Measurements from ENCODE around the gene PTPRB.

PTPRB gene

GRCh38 chr12:70643939-70644338 is 6.7 kb upstream of the PTPRB start:
- DNase-seq (ENCODE audit: low spot score): no peak

- DNase-seq (ENCODE audit: low spot score): no peak
These were observed 4.5 kb upstream of the PTPRB start for GRCh38 chr12:70641691-70642090.

GRCh38 chr12:70640901-70641300 is 3.7 kb upstream of the PTPRB start:
- no peak for DNase-seq (ENCODE audit: low spot score)

GRCh38 chr12:70639535-70639934 is 2.3 kb upstream of the PTPRB start:
- no peak for DNase-seq (ENCODE audit: low spot score)

DNA sequence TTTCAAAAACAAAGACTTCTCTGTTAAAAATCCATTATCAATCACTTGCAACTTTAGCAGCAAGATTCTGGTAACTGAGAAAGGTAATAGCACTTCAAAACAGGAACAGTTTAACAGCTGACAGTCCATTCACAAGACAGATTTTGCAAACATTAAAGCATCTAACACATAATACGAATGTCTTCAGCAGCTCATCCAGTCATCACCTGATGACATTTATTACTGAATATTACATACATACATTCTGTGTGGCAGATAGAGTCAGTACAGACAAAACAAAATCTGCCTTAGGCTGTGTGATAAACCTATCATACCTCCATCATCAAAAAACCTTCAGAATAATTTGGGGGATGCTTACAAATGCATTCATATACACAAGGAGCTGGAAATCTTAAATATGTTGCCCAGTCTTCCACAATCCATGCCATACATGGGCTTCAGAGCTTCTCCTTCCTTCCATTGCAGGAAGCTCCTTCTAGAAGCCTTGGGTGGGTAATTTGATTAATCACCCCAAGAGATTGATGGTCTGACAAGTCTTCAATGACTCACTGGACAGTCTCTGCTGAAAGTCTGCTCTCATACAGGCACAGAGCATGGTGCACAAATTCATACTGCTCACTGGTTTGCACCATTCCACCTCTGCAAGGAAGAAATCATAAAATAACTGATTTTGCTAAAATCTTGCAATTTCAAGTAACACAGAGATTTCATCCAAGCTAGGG is 1.6 kb upstream of the PTPRB start:
- no peak for DNase-seq (ENCODE audit: low spot score)

DNA sequence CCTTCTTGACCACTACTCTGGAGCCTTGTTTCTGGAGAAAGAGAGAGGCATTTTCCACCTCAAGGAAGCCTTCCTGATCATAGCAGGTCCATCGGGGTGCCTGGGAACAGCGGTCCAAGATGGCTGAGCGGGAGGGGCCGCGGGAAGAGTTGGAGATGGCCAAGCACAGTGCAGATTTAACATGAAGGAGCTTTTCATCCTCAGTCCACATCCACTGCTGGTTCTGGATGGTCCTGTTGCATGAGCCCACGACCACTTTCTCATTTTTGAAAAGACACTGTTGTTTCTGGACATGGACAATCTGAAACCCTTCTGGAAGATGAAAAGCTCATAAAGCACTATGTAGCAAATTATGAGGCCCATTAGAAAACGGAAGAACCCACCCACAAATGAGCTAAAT is 1.5 kb downstream of the PTPRB start:
- DNase-seq (ENCODE audit: low spot score): no peak

DNA sequence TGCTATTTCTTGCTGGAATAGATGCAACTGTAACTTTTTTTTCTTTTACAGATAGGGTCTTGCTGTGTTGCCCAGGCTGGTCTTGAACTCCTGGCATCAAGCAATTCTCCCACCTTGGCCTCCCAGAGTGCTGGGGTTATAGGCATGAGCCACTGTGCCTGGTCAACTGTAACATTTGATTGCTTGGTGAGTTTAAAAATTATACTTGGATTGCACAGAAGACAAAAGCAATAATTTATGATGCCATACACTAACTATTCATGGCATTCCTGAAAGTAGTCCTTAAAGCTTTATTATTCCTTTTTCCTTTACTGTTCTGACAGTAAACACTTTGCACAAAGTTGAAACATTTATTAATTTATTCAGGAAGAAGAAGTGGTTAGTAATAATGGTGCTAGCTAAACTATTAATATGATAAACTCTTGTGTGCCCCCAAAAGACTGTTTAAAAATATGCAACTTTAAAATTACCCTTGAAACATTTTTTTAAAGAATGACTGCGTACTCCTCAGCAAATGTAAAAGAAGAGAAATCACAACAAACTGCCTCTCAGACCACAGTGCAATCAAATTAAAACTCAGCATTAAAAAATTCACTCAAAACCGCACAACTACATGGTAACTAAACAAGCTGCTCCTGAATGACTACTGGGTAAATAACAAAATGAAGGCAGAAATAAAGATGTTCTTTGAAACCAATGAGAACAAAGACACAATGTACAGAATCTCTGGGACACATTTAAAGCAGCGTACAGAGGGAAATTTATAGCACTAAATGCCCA is 8.3 kb downstream of the PTPRB start:
- DNase-seq (ENCODE audit: low spot score): no peak

- DNase-seq (ENCODE audit: low spot score): no peak
These were observed 9.6 kb downstream of the PTPRB start for GRCh38 chr12:70627677-70628076.

GRCh38 chr12:70626180-70626579 is 11.0 kb downstream of the PTPRB start:
- DNase-seq (ENCODE audit: low spot score): no peak

DNA sequence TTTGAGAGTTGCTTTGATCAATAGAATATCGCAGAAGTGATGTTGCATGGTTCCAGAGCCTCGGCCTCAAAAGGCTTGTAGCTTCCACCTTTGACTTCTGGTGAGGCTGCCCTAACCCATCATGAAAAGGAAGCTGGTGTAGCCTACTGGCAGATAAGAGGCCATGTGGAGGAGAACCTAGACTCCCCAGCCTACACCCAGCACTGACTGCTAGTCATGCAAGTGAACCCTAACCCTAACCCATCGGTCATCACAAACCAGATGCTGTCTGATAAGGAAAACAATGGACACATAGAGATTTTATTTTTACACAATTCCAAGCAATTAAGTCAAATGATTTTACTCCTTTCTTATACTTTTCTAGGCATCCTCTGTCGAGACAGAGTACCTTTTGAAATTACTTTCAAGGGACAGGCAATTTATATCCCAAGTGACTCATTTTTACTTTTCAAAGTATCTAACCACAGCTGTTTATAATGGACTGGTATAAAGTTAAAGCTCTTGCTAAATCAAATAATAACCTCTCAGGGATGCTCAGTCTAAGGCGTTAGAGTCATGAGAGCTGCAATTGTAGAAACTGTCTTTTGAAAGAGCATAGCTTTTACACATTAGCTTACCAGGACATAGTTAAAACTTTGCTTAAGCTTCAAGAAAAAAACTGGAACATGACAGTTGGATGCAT is 17.6 kb downstream of the PTPRB start:
- DNase-seq (ENCODE audit: low spot score): no peak

DNA sequence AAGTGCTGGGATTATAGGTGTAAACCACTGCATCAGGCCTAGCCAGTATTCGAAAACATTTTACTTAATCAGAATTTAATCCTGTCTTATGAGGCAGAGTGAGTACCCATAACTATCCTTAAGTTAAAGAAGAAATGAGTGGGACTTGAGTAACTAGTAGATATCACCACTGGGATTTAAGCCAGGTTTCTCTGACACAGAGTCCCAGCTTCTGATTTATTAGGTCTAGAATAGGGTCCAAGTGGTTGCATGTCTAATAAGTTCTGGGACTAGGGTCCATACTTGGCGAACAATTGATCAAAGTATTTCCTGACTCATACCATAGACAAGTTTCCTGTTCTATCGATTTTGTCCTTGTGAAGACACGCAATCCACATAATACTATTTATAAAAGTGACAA is 18.9 kb downstream of the PTPRB start:
- no peak for DNase-seq (ENCODE audit: low spot score)

GRCh38 chr12:70617450-70617849 is 19.8 kb downstream of the PTPRB start:
- DNase-seq (ENCODE audit: low spot score): no peak

GRCh38 chr12:70615174-70615866 is 21.9 kb downstream of the PTPRB start:
- no peak for DNase-seq (ENCODE audit: low spot score)

DNA sequence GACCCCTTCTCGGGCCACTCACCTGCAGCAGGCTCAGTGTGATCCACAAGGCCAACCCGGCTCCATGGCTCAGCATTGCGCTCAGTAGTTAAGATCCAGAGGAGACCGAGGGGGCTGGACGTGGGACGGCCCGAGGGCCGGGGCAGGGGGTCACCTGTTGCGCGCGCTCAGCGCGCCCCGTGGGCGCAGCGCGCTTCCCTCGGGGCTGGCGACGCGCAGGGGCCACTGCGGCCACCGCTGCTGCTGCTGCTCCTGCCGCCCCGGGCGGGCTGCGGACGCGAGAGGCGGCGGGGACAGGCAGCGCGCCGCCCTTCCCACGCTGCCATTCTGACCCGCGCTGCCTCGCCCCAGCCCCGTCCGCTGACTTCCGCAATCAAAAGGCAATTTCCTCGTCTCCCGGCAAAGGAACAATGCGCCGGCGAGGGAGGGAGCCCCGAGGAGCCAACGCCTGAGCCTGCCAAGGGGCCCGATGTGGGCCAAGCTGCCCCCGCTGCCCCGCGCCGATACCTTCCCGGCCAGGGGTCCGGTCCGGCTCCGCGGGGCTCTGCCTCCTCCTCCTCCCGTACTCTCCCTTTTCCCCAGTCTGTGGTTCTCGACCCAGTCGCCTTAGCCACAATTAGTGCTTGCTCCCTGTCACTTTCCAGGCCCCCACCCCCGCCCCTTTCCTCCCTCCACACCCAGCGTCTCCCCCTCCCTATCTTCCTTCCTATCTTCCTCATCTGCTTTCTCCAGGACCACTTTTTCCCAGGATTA is 27.3 kb downstream of the PTPRB start:
- no peak for DNase-seq (ENCODE audit: low spot score)

DNA sequence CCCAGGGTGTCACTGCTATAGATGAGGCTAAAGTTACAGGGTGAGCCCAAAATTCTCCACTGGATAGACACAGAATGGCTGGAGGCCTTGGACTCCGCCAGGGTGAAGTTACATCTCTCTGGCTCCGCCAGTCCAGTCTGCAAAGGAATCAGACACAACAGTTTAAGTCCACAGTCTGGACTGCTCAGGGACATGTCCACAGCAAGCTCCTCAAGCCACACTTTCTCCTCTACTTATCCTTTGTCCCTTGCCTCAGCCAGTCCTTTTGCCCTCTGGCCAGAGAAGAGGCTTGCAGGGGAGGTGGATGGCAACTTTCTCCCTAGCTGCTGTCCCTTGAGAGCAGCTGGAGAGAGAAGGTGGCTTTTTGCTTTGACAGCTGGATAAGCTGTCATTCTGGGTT is 28.0 kb downstream of the PTPRB start:
- DNase-seq (ENCODE audit: low spot score): no peak

DNA sequence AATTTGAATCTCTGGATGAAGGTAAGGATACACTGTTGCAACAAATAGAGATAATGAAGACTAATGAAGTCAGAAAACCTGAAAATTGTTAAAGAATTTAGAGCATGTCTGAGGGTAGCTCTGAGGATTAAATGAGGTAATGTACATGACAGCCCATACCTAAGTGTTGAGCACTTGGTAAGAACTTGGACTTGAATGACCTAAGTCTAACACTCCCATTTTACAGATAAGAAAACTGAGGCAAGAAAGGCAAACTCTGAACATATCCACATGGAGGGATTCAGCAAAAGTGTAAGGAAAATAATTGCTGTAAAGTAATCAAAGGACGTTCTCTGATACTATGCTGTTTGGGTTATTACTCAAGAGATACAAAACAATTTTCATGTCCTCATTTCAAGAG is 29.0 kb downstream of the PTPRB start:
- DNase-seq (ENCODE audit: low spot score): no peak

- no peak for DNase-seq (ENCODE audit: low spot score)
These were observed 30.1 kb downstream of the PTPRB start for GRCh38 chr12:70607107-70607506.

DNA sequence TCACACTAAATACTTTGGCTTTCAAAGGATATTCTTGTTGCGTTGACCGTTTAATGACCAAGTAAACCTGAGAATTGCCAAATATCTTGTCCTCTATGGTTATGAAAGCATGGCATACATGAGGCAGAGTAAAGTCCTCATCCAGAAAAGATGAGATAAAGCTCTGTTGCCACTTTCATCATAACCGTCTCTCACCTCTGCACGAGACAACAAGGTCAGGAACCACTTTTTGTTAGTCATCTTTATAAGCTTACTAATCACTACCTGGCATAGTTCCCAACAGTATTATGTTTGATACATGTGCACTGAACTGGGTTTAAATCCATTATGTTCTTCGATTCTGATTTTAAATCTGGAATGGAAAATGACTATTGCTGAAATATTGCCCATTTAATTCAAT is 31.3 kb downstream of the PTPRB start:
- no peak for DNase-seq (ENCODE audit: low spot score)

DNA sequence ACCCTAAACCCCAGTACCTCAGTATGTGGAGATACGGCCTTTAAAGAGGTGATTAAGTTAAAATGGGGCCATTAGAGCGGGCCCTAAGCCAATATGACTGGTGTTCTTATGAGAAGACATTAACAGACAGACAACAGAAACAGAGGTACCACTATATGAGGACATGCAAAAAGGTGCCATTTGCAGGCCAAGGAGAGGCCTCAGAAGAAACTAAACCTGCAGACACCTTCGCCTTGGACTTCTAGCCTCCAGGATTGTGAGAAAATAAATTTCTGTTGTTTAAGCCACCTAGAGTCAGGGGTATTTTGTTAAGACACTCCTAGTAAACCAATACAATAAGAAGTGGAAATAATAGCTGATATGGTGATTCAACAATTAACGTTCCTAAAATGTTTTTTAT is 32.6 kb downstream of the PTPRB start:
- DNase-seq (ENCODE audit: low spot score): no peak

GRCh38 chr12:70603044-70603443 is 34.2 kb downstream of the PTPRB start:
- no peak for DNase-seq (ENCODE audit: low spot score)

DNA sequence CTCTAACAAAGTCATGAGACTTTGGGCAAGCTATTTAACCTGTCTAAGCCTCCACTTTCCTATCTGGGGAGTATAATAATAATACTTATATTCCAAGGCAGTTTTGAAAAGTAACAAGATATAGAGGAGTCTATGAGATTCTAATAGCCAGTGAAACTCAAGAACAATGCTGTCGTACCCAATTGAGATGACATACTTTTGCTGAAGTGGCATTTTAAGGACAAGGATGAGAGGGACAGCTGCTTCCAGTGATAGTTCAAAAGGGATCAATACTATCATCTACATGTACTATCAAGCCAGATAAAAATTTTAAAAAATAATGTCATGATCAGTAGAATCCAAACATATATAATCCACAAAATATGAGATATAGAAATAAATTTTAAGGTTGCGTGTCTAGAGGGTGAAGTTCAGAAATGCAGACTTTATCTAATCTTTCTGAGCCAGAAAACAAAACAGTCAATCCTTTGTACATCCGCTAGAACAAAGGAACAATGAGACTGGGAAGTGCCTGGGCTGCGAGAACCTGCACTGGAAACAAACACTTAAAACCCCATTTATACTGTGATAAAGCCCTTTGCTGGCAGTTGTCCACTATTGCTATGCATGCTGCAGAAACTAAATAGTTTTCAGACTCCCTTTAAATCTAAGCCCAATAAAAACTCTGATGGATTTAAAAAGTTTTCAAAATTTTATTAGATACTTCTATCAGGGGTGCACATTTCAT is 38.6 kb downstream of the PTPRB start:
- no peak for DNase-seq (ENCODE audit: low spot score)

All from CD4-positive, alpha-beta T cell treated with Interleukin-2 at 100 ng/mL for 4 hours (primary cell).